GM18907 (cell line): ENCODE results near the gene MIEF2.

Experiments
- ATAC-seq: cut with Tn5 transposase; IDR thresholded peaks from one replicate; pipeline ENCODE4 v1.9.1; 2021; ENCODE audit warnings: mild to moderate bottlenecking, moderate library complexity; ENCODE audit not compliant: unreplicated experiment

The MIEF2 gene

DNA sequence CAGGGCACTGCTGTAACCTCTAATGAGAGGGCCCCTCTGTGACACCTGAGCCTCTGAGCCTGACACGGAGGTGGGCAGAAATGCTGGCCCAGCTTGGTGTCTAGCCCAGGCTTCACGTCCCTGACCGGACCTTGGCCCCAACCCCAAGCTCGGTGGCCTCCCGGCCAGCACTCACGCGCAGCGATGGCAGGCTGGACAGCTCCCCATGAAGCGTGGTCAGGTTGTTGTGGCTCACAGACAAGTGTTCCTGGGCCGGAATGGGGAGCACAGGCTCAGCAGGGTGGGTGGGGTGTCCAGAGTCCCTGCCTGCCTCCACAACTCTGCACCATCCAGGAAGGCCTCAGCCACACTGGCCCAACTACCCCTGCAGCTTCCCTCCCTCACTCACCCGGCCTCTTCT lies 4.1 kb upstream of the MIEF2 start:
- no peak for ATAC-seq

DNA sequence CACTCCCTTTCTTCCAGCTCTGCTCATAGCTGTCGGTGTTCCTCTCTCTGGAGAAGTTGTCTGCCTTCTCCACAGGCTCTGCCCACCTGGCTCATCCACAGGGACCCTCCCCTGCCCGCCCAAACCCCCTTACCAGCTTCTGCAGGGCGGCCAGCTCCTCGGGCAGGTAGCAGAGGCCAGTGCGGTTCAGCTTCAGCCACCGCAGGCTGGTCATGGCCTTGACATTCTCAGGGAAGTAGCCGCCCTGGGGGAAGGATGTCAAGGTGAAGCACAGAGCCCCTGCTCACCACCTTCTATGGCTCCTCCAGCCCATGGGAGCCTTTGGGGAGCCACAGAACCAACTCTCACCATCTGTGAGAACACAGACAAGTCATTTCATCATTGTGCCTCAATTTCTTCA lies 3.7 kb upstream of the MIEF2 start:
- no peak for ATAC-seq

DNA sequence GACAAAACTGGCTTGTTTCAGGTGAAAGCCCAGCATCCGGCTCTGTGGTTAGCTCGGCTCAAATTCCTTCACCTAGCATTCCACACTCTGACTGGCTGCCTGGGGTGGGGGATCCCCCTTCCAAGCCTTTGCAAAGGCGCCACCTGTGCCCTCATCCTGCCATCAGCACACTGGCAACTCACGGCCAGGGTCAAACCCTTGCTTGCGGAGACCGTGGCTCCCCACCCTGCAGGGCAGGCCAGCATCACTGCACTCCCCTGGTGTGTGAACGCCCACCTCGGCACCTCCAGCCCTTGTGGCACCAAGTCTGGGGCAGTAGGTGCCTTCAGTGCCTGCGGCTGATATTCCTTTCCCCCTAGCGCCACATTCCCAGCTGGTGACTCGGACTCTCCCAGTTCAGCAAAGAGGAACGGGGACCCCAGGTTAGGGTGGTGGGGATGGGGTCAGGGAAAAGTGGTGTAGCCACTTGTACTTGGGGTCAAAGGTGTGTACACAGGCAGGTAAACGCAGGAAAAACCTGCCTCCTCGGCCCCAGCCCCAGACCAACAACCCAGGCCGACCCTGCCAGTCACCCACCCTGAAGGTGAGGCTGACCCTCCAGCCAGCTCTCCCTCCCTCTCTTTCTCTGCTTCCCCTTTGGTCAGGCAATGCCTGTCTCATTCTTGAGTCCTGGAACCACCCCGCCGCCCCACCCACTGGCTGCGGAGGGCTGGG lies 3.0 kb upstream of the MIEF2 start:
- ATAC-seq: no peak

DNA sequence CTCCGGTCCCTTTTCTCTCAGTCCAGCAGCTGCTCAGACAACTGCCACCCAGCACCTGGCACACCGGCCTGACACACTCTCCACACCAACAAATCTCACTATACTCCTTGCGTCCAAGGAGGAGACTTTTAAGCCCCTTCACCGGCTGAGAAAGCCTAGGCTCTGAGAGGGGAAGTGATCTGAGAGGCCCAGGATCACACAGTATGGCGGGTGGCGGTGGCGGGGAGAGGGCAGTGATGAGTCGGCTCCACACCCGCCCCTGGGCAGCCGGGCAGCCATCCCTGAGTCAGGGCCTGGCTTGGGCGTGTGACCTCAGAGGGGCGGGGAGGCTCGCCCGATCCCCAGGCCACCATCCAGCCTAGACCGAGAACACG lies 2.5 kb upstream of the MIEF2 start:
- ATAC-seq: peak; percentile 30

DNA sequence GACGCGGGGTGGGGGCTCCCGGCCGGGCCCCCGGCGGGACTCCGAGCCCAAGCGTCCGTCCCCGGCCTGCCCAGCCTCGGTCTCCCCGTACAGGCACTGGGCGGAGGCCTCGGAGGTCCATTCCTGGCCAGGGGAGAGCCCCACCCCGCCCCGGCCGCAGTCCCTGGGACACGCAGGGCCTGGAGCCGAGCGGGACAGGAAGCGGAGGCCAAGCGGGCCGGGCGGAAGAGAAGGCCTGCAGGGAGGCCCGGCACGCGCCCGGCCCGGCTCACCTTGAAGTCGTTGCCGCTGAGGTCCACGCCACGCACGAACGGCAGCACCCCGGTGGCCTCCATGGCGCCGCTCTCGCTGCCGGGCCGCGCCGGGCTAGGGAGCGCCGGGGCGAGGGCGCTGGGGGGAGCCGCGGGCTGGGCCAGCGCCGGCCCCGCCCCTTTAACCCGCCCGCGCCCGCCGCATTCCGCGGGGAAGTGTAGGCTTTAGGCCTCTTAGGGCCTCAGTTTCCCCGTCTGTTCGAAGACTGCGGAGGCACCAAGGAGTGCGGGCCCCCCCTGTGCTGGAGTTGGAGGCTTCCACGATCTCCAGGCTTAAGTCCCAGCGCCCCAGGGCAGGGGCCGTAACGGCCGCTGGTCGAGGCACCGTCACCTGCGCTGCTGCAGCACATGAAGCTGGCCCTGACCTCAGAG lies 2.0 kb upstream of the MIEF2 start, which contains the start of gene FLII:
FLII (minus strand) TSS at position 383 of the 683 bp plus-strand sequence; CDS start at position 335, 48 bp downstream.
- peak; percentile 22 for ATAC-seq

DNA sequence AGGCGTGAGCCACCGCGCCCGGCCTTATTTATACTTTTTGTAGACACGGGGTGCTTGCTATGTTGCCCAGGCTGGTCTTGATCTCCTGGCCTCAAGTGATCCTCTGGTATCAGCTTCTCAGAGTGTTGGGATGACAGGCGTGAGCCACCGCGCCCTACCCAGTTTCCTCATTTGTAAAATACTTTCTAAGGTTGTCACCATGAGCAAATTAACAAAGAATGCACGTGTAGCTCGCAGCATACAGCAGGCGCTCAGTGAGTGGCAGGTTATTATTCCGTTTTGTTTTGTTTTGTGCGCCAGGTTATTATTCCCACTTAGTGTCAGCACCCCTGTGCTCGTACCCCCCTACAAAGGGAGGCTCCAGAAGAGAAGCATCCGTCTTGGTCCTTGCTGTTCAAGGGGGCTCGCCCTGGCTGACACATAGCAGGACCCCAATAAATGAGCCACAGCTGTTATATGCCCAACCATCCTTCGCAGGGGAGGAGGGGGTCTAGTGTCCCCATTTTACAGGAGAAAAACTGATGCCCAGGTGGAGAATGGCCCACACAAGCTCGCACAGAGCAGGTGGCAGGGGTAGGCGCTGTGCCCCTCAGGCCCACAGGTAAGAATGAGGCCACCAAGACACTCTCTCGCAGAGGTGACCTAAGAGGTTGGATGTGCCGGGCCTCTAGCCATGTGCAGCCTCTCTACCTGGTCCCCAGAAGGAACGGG lies 686 bp upstream of the MIEF2 start:
- ATAC-seq: no peak

DNA sequence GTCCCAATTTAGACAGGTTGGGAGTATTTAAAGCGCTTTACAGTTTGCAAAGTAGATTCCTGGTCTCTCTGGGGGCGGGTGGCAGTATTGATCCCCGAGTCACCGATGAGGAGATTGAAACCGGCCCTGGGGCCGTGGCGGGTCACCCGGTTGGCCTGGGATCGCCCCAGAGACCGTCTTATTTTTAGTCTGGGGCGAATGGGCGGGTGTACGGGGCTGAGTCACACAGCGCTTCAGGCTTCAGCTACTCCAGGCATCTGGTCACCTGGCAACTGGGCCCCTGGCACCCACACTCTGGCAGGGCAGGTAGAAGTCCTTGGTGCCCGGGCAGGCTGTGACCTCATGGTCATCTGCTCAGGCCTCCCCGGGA lies 669 bp downstream of the MIEF2 start:
- ATAC-seq: peak; percentile 8

DNA sequence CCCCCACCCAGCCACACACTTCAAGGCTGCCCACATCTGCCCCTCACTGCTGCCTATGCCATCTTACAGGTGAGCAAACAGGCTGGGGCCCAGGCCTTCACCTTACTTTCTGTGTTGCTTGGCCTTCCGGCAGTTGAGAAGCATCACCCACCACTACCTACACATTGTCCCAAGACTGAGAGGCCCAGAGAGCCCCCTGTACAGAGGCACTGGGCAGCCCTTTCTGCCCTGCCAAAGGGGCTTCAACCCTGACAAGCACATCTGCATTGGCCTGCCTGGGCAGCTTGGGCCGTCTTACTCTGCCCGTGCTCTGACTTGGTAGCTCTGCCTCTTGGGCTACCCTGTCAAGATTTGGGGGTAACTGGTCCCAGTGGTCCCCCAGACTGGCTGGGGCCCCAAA lies 1.2 kb downstream of the MIEF2 start:
- no peak for ATAC-seq

DNA sequence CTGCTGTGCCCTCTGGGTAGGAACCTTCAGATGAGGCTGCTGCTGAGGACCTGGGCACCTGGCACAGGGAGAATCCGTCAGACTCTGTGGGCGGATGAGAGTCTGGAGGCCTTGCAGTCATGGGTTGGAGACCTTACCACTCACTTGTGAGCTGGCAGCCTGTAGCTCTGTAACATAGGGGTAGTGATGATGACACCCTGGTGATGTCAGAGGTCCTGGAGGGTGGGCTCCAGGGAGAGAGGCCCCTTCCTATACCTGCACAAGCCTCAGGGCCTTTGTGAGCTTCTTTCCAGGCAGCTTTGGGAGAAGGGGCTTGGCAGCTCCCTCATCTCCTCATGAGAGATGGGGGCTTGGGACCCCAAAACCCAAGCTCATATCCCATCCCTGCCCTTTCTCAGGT lies 1.6 kb downstream of the MIEF2 start:
- ATAC-seq: no peak

DNA sequence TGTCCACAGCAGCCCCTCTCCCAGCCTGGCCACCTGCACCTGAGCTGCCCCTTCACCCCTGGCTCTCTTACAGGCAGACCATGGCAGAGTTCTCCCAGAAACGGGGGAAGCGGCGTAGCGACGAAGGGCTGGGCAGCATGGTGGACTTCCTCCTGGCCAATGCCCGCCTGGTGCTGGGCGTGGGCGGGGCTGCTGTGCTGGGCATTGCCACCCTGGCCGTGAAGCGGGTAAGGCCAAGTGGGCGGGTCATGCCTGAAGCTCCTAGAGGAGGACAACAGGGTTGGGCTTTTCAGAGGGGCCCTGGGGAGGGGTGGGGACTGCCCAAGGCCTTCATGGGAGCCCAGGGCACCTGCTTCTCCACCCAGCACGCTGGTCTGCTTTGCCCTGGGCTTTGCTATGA lies 2.2 kb downstream of the MIEF2 start:
- ATAC-seq: no peak

DNA sequence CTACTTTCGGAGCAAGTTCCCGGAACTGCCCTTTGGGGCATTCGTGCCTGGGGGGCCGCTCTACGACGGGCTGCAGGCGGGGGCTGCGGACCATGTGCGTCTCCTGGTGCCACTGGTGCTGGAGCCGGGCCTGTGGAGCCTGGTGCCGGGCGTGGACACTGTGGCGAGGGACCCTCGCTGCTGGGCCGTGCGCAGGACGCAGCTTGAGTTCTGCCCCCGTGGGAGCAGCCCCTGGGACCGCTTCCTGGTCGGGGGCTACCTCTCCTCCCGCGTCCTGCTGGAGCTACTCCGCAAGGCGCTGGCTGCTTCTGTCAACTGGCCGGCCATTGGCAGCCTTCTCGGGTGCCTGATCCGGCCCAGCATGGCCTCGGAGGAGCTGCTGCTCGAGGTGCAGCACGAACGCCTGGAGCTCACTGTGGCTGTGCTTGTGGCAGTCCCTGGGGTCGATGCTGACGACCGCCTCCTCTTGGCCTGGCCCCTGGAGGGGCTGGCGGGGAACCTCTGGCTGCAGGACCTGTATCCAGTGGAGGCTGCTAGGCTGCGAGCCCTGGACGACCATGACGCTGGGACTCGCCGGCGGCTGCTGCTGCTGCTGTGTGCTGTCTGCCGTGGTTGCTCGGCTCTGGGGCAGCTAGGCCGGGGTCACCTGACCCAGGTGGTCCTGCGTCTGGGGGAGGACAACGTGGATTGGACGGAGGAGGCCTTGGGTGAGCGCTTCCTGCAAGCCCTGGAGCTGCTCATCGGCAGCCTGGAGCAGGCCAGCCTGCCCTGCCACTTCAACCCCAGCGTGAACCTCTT lies 3.6 kb downstream of the MIEF2 start:
- ATAC-seq: no peak

DNA sequence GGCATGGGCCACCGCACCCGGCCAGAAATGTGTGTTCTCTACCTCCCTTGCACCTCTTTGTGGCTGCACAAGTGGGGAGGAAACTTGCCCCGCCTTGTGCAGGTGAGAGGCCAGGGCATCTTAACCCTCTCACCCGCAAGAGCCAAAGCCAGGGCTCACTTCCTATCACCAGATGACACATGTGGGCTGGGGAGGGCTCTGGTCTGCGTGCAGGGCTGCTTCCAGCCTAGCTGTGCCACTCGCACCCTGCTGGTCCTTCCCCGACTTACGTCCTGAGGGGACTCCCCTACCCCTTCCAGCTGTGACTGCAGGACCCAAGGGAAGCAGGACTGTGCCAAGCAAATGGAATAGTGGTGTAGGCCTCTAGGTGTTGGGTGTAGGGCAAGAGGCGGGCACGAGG lies 6.9 kb downstream of the MIEF2 start:
- ATAC-seq: no peak

DNA sequence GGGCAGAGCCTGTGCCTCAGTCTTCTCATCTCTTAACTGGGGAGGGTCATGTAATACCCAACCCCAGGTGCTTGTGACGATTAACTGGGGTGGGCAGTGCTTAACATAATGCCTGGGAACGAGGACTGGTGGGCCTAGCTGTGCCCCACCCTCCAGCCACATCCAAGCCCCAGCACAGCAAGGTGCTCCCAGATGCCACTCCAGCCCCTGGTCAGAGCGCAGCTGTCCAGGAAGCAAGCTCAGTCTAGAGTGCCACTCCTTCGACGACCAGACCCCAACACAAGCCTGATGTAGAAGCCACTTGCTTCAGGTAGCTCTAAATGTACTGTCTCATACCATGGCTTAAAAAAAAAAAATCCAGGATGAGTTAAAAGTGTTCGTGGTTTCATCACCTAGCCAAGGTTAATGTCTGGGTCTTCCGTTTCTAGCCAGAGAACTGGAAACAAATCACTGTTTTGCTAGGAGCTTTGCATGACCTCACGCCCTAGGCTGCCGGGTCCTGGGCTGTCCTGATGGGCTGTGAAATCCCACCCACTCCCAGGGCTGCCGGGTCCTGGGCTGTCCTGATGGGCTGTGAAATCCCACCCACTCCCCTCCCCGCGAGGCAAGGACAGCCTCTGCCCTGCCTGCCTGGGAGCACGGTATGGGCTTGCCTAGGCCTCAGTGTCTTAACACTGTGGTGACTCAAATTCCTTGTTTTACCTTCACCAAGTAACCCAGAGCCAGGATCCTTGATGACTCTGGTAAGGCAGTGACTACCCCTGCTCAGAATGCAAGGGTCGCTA lies 7.7 kb downstream of the MIEF2 start:
- no peak for ATAC-seq

DNA sequence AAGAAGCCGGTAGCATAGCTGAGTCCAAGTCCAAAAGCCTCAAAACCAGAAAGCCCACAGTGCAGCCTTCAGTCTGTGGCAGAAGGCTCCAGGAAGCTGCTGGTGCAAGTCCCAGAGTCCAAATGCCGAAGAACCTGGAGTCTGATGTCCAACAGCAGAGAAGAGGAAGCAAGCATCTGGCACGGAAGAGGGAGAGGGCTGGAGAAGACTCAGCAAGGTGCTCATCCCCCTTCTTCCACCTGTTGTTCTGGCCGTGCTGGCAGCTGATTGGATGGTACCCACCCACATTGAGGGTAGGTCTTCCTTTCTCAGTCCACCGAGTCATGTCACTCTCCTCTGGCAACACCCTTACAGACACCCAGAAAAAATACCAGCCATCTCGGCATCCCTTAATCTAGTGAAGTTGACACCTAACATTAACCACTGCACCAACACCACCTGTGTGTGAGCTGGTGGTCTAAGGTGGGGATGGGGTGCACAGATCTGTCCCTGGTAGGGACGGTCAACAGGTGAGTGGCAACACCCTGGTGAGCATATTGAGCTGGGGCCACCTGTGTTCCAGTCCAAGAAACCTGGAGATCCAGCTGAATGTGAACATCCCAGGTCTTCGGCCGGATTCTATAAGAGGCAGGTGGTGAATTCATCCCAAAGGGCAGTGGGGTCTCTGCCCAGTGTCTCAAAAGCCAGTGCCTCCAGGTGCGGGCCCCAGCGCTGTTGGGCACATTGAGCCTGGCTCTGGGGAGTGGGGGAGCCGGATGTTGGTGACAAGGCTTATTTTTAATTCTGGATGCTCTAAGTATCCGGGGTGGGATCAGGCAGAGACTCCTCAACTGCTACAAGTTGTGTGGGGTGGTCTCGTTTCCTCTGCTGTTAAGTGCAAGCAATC lies 9.8 kb downstream of the MIEF2 start:
- ATAC-seq: no peak

DNA sequence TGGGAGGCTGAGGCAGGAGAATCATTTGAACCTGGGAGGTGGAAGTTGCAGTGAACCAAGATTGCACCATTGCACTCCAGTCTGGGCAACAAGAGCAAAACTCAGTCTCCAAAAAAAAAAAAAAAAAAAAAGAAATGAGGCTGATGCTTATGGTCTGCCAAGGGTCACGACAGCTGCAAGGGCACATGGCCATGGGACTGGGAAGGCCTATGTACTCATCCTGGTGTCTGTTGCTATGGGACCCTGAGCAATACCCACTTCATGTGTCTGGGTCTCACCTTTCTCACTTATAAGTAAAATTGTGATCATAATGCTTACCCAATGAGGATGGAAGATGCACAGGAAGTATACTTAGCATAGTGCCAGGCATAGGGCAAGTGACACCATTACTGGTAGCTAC lies 16.6 kb downstream of the MIEF2 start:
- ATAC-seq: no peak

DNA sequence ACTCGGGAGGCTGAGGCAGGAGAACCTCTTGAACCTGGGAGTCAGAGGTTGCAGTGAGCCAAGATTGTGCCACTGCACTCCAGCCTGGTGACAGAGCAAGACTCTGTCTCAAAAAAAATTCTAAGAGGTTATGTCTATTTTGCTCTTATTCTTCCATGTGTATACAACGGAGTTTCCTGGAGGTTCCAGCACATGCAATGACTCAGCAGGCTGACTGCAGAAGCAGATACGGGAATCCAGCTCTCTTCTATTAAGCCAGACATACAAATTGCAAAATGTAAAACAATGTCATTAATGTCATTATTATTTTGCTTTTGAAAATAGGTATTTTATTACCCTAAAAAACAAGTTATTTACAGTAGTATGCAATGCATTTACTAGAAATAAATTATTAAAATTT lies 18.4 kb downstream of the MIEF2 start:
- no peak for ATAC-seq

DNA sequence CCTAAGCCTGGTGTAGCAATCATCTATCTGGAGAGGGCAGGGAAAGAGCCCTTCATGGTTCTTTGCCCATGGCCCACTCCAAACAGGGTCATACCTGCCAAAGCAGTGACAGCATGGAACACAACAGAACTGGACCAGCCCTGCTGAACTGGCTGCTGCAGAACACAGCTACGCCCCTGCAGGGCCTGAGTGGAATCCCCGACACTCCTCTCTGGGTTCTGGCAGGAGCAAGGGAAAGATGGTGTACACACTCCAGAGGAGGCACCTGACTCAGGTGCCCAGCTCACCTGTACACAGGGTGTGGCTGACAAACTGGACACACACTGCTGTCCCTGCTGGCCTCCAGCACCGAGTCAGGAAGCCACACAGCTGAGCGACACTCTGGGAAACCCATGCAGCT lies 19.8 kb downstream of the MIEF2 start:
- ATAC-seq: no peak

DNA sequence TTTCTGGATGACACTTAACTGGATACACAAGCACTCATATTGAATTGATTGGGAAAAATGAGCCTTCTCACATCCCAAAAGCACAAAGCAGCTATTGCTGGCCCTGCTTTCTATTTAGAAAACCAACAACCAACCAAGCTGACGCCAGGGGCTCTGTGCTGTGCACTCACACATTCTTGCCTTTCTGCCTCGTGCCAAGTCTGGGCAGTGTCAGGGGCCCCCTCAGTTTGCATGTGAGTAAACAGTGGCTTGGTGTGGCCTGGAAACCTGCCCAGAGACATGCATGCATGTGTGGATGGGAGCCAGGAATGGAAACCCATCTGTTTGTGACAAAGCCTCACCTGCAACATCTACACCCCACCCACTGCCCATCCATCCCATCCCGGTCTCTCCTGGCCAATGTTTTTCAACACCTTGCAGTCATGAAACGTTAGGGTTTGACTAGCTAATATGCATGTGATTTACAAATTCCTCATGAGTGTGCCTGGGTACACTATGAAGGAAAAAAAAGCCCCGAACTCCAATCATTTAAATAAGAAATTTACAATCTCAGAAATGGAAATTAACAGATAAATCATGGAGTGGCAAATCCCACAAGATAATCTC lies 20.4 kb downstream of the MIEF2 start:
- ATAC-seq: no peak

DNA sequence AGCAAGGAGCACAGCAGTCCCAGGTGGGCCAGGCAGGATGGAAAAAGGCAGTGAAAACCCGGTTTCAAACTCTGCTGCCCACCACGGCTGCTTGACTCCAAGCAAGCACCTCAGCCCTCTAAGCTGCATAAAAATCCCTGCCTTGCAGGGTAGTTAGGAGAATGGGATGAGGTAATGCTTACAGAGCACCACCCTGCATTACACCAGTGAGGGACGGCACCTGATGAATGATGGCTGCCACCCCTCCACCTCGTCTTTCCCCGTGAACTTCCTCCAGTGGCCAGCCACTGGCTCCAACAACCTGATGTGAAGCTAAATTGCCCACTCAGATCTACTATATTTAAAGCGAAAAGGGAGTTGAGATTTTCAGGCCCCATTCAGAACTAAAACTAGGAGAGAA lies 21.3 kb downstream of the MIEF2 start:
- no peak for ATAC-seq
